H1 (cell line): ENCODE results near the gene GRK6. TPM values are rescaled to one million over a fixed set of nuclear protein-coding genes. Genes with fewer than 3 reads are reported as not detected.

Source experiments
- CTCF ChIA-PET: fragments of 300-600 bp; sonication (Branson Sonifier 250); formaldehyde crosslinking; loops from one replicate; lab custom pipeline; 2021; ENCODE audit not compliant: partially characterized antibody; lab: Charles Lee
- POLR2A ChIA-PET: fragments of 300-600 bp; sonication (Branson Sonifier 250); formaldehyde crosslinking; loops from one replicate; lab custom pipeline; 2021; ENCODE audit warnings: inconsistent platforms; ENCODE audit not compliant: partially characterized antibody; lab: Charles Lee
- DNase-seq, 2 experiments: peaks; one replicate each; pipeline versions ENCODE4 v3.0.0 to v3.0.0-alpha.2; 2010 to 2022; ENCODE audit warnings: low spot score in 2 of 2, low read depth in 1 of 2, mixed read lengths in 1 of 2
- FAIRE-seq: peaks from 2 replicates; lab custom pipeline; 2011; peaks lifted over from hg19 to GRCh38; lab: Jason Lieb, UNC
- H2AFZ ChIP-seq: 2 replicates; pipeline ENCODE4 v1.8.1; 2012; ENCODE audit warnings: low read length, inconsistent platforms
- H2AK5ac ChIP-seq: 2 replicates; pipeline ENCODE4 v1.6.1; 2013; ENCODE audit warnings: low read depth, low read length
- H2BK120ac ChIP-seq: replicated peaks from 2 replicates; pipeline ENCODE3; 2013; ENCODE audit warnings: low read depth, low read length, inconsistent platforms
- H2BK12ac ChIP-seq: 2 replicates; pipeline ENCODE4 v1.6.1; 2013; ENCODE audit warnings: low read depth, low read length
- H2BK15ac ChIP-seq: 2 replicates; pipeline ENCODE4 v1.6.1; 2013; ENCODE audit warnings: low read length
- H2BK20ac ChIP-seq: 2 replicates; pipeline ENCODE4 v1.6.1; 2013; ENCODE audit warnings: low read length
- H2BK5ac ChIP-seq: 2 replicates; pipeline ENCODE4 v1.6.1; 2013; ENCODE audit warnings: low read depth, low read length
- H3K14ac ChIP-seq: 2 replicates; pipeline ENCODE4 v1.6.1; 2013; ENCODE audit warnings: inconsistent platforms; ENCODE audit not compliant: insufficient read length
- H3K18ac ChIP-seq: 2 replicates; pipeline ENCODE4 v1.6.1; 2013; ENCODE audit warnings: low read length; ENCODE audit errors: extremely low read depth
- H3K23ac ChIP-seq: 2 replicates; pipeline ENCODE4 v1.6.1; 2013; ENCODE audit warnings: inconsistent platforms; ENCODE audit not compliant: insufficient read length
- H3K23me2 ChIP-seq: 2 replicates; pipeline ENCODE4 v1.6.1; 2013; ENCODE audit warnings: low read depth, low read length
- H3K27ac ChIP-seq: 2 replicates; pipeline ENCODE4 v1.6.1; 2011; ENCODE audit warnings: low read depth, low read length, inconsistent platforms
- H3K27me3 ChIP-seq, 4 experiments: replicated peaks in 1 of 4; 1 replicate in 1 of 4; 2 replicates in 3 of 4; pipeline versions ENCODE4 v1.6.1 to v1.8.1; 2011 to 2013; ENCODE audit warnings: low read length in 3 of 4, mild to moderate bottlenecking in 3 of 4, inconsistent platforms in 2 of 4, mixed read lengths in 2 of 4, moderate library complexity in 1 of 4; ENCODE audit not compliant: control insufficient read depth in 3 of 4, insufficient read depth in 3 of 4; ENCODE audit errors: extremely low read depth in 1 of 4
- H3K36me3 ChIP-seq, 4 experiments: 2 replicates each; pipeline versions ENCODE4 v1.6.1 to v1.8.1; 2011 to 2013; ENCODE audit warnings: mild to moderate bottlenecking in 4 of 4, low read length in 3 of 4, moderate library complexity in 2 of 4, control low read depth in 1 of 4, inconsistent platforms in 1 of 4; ENCODE audit not compliant: insufficient read depth in 4 of 4, control insufficient read depth in 2 of 4
- H3K4ac ChIP-seq: replicated peaks from 2 replicates; pipeline ENCODE3; 2013; ENCODE audit warnings: low read length, low read depth, mixed read lengths, inconsistent platforms; ENCODE audit not compliant: insufficient read length
- H3K4me1 ChIP-seq, 4 experiments: replicated peaks in 1 of 4; 1 replicate in 1 of 4; 2 replicates in 3 of 4; pipeline versions ENCODE4 v1.6.1 to v1.8.1; 2011 to 2013; ENCODE audit warnings: low read length in 3 of 4, inconsistent platforms in 2 of 4, mixed read lengths in 1 of 4; ENCODE audit not compliant: insufficient read depth in 4 of 4, control insufficient read depth in 3 of 4
- H3K4me2 ChIP-seq, 2 experiments: 2 replicates each; pipeline versions ENCODE4 v1.6.1 to v1.8.1; 2011 to 2013; ENCODE audit warnings: low read depth in 2 of 2, low read length in 2 of 2, control low read depth in 1 of 2, inconsistent platforms in 1 of 2, mild to moderate bottlenecking in 1 of 2; ENCODE audit not compliant: insufficient read depth in 1 of 2
- H3K4me3 ChIP-seq, 4 experiments: fragments of 200-600, 300-600 bp in 1 of 4; sonication (generic), shearing (Covaris generic), sonication (Bioruptor Twin) in 1 of 4; 2 replicates each; pipeline versions ENCODE4 v1.5.1 to v1.8.1; 2011 to 2016; ENCODE audit warnings: low read length in 4 of 4, low read depth in 3 of 4, control low read depth in 2 of 4, inconsistent platforms in 2 of 4, mild to moderate bottlenecking in 2 of 4, mixed read lengths in 1 of 4, moderate library complexity in 1 of 4; ENCODE audit not compliant: insufficient read depth in 2 of 4; ENCODE audit errors: extremely low read depth in 1 of 4
- H3K56ac ChIP-seq: replicated peaks from 2 replicates; pipeline ENCODE3; 2013; ENCODE audit warnings: low read depth, mild to moderate bottlenecking, mixed read lengths, low read length, inconsistent platforms; ENCODE audit not compliant: insufficient read length
- H3K79me1 ChIP-seq: 2 replicates; pipeline ENCODE4 v1.6.1; 2013; ENCODE audit warnings: low read depth, low read length, control low read depth
- H3K79me2 ChIP-seq, 2 experiments: 2 replicates each; pipeline versions ENCODE4 v1.6.1 to v1.8.1; 2012 to 2013; ENCODE audit warnings: low read length in 2 of 2, mild to moderate bottlenecking in 2 of 2, inconsistent platforms in 1 of 2; ENCODE audit not compliant: insufficient read depth in 2 of 2, control insufficient read depth in 1 of 2
- H3K9ac ChIP-seq, 4 experiments: replicated peaks in 1 of 4; 1 replicate in 1 of 4; 2 replicates in 3 of 4; pipeline versions ENCODE4 v1.6.1 to v1.8.1; 2011 to 2013; ENCODE audit warnings: low read depth in 3 of 4, low read length in 3 of 4, control low read depth in 2 of 4, mild to moderate bottlenecking in 2 of 4, moderate library complexity in 2 of 4, inconsistent platforms in 1 of 4; ENCODE audit errors: extremely low read depth in 1 of 4
- H3K9me3 ChIP-seq, 2 experiments: 2 replicates each; pipeline versions ENCODE4 v1.6.1 to v1.8.1; 2012 to 2013; ENCODE audit warnings: mild to moderate bottlenecking in 2 of 2, moderate library complexity in 2 of 2, control low read depth in 1 of 2, inconsistent platforms in 1 of 2, low read depth in 1 of 2, low read length in 1 of 2, mixed read lengths in 1 of 2; ENCODE audit not compliant: insufficient read depth in 2 of 2
- H4K20me1 ChIP-seq, 2 experiments: replicated peaks in 1 of 2; 2 replicates each; pipeline versions ENCODE3 to v1.8.1; 2011 to 2013; ENCODE audit warnings: inconsistent platforms in 2 of 2, low read length in 2 of 2, mild to moderate bottlenecking in 1 of 2; ENCODE audit not compliant: insufficient read depth in 2 of 2, control insufficient read depth in 1 of 2
- H4K5ac ChIP-seq: 2 replicates; pipeline ENCODE4 v1.6.1; 2013; ENCODE audit warnings: low read length, low read depth, mixed read lengths, inconsistent platforms; ENCODE audit not compliant: insufficient read length
- H4K8ac ChIP-seq: 2 replicates; pipeline ENCODE4 v1.8.0; 2013; ENCODE audit warnings: mild to moderate bottlenecking, moderate library complexity, low read length, inconsistent platforms; ENCODE audit not compliant: insufficient read depth; ENCODE audit errors: extremely low read depth
- H4K91ac ChIP-seq: replicated peaks from 2 replicates; pipeline ENCODE3; 2013; ENCODE audit warnings: low read length, mixed read lengths, inconsistent platforms; ENCODE audit not compliant: insufficient read length
- BCL11A ChIP-seq, 2 experiments: IDR thresholded peaks; one replicate each; pipeline ENCODE4 v1.6.1; 2011; ENCODE audit warnings: low read depth in 2 of 2, low read length in 2 of 2, mild to moderate bottlenecking in 2 of 2
- EGR1 ChIP-seq: IDR thresholded peaks from 2 replicates; pipeline ENCODE4 v1.6.1; 2011; ENCODE audit warnings: low read depth, low read length, borderline replicate concordance
- JUND ChIP-seq: IDR thresholded peaks from 2 replicates; pipeline ENCODE4 v1.6.1; 2011; ENCODE audit warnings: mild to moderate bottlenecking, improper control_type of control experiment, low read length
- KDM1A ChIP-seq: fragments of 200-600, 300-600 bp; sonication (generic); IDR thresholded peaks from 2 replicates; pipeline ENCODE4 v1.7.1; 2016; ENCODE audit warnings: mild to moderate bottlenecking, low read length, borderline replicate concordance
- PHF8 ChIP-seq: fragments of 200-600 bp; sonication (generic); conservative IDR thresholded peaks from 2 replicates; pipeline ENCODE4 v1.7.1; 2012; ENCODE audit warnings: low read depth, mild to moderate bottlenecking, inconsistent platforms, low read length, moderate library complexity
- RBBP5 ChIP-seq: IDR thresholded peaks from 2 replicates; pipeline ENCODE4 v1.7.1; 2012; ENCODE audit warnings: low read depth, mild to moderate bottlenecking, inconsistent platforms, low read length, moderate library complexity, borderline replicate concordance
- SIN3A ChIP-seq, 2 experiments: IDR thresholded peaks in 1 of 2; conservative IDR thresholded peaks in 1 of 2; 2 replicates each; pipeline ENCODE4 v1.6.1; 2011 to 2012; ENCODE audit warnings: low read length in 2 of 2, improper control_type of control experiment in 1 of 2, low read depth in 1 of 2, mild to moderate bottlenecking in 1 of 2
- TBP ChIP-seq: IDR thresholded peaks from 2 replicates; pipeline ENCODE4 v1.6.1; 2011; ENCODE audit warnings: low read depth, low read length, improper control_type of control experiment
- TCF12 ChIP-seq: IDR thresholded peaks from 2 replicates; pipeline ENCODE4 v1.6.1; 2011; ENCODE audit warnings: low read depth, mild to moderate bottlenecking, low read length
- TEAD4 ChIP-seq: IDR thresholded peaks from 2 replicates; pipeline ENCODE4 v1.6.1; 2012; ENCODE audit warnings: low read depth, low read length, inconsistent platforms, mixed read lengths
- WGBS, 2 experiments: shearing (Covaris generic) in 1 of 2; methylation state at CpG; one replicate each; pipeline versions ENCODE4 v1.1.6 to v1.1.7; 2013 to 2015; ENCODE audit warnings: low lambda C conversion rate in 2 of 2, mixed read lengths in 2 of 2, inconsistent platforms in 1 of 2, low coverage in 1 of 2, missing lambda C conversion rate in 1 of 2; ENCODE audit not compliant: insufficient replicate concordance in 2 of 2, insufficient coverage in 1 of 2, insufficient read length in 1 of 2; ENCODE audit errors: extremely low coverage in 1 of 2, missing lambda C conversion rate in 1 of 2; 5-methylcytosine and 5-hydroxymethylcytosine counted together
- polyA plus RNA-seq, 7 experiments: library from polyadenylated mRNA; depleted of rRNA in 3 of 7; stranded (reverse) in 5 of 7; unstranded in 2 of 7; fragments of >200 nt in 5 of 7; fragments of 200-250 nt in 2 of 7; gene quantifications; 1 replicate in 5 of 7; 2 replicates in 1 of 7; 4 replicates in 1 of 7; pipeline versions ENCODE4 v1.2.1 to v1.2.3, GENCODE V29; 2011 to 2013; ENCODE audit warnings: missing spikeins in 2 of 7, mixed read lengths in 2 of 7
- total RNA-seq: library from RNA; stranded (reverse); fragmentation: NEBNext Ultra II Directional; extraction: Animal tissue kit (Norgen Biotek cat#: 25700); gene quantifications from 2 replicates; pipeline ENCODE4 v1.2.1, GENCODE V29; 2021

GRK6 gene
- total and polyA plus RNA-seq, 2 of the 8 experiments (the other 6 are each of a cell fraction or from before 2014, with no cell fraction given): 31.8 to 57.8 TPM

DNA sequence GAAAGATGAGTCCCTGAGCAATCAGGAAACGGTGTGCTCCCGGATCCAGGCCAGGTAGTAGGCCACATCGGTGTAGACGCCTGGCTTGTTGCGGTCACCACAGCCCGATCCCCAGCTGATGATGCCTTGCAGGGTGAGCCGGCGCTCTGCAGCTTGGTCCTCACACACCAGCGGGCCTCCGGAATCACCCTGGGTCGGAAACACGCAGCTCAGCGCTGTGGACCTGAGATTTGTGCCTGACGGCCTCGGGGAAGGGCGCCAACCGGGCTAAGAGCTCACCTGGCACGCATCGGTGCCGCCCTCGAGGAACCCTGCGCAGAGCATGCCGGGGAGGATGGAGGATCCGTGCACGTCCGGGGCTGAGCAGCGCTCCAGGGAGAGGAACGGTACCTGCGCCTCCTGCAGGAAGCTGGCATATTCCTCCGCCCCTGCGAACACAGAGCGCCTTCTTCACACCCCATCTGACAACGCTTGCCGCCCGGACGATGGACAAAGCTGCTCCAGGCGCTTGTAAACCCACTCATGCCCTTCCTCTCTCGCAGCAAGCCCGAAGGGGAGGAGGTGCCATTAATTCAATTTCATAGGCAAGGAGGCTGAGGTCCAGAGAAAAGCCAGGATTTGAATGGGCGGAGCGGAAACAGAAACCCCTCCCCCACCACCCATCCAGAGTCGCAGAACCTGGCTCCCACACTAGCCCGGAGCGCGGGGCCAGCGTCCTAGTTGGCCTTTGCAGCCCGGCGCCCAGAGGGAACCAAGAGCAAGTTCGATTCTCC lies 24.0 kb upstream of the GRK6 start:
- Histone ChIP-seq H3K27me3 (peaks cover 22 to 67% (median 44%) of the 10 kb centered on the region in 4 experiments), H3K23me2 (peaks cover 13% of the 10 kb centered on the region; the same call in 1 of the 2 replicates), H3K36me3 (no peaks in the 10 kb centered on the region), H4K8ac (peak overlapping the region; percentile 81; the same call in 1 of the 2 replicates), H3K4me2 (peak overlapping the region; percentile 82 to 93), H3K79me1 (no peaks in the 10 kb centered on the region), H2BK12ac (peak overlapping the region; percentile 80; the same call in 1 of the 2 replicates), H2AK5ac (no peak overlapping the region; the same call in 1 of the 2 replicates), H4K91ac (peak overlapping the region; percentile 75), H3K4me1 (peaks cover 0 to 22% (median 14%) of the 10 kb centered on the region in 4 experiments; a peak in 5 of 7 replicates), H4K5ac (peak overlapping the region; percentile 39), H3K4ac (peak overlapping the region; percentile 55), H2BK120ac (peak overlapping the region; percentile 45), H3K56ac (no peak overlapping the region), H2BK5ac (0 out of 2 replicates have a peak overlapping the region, but pooled peaks have one; percentile 56), H3K9me3 (no peaks in the 10 kb centered on the region), H3K14ac (no peak overlapping the region), H3K4me3 (peak overlapping the region; percentile 9 to 65 (median 48); a peak in 7 of 8 replicates), H3K27ac (no peak overlapping the region), H4K20me1 (no peaks in the 10 kb centered on the region), H3K79me2 (no peaks in the 10 kb centered on the region), H2AFZ (peak overlapping the region; percentile 74; the same call in 1 of the 2 replicates), H3K18ac (peak overlapping the region; percentile 88), H3K23ac (no peak overlapping the region), H2BK20ac (peak overlapping the region; percentile 36; the same call in 1 of the 2 replicates), H3K9ac (no peak overlapping the region), H2BK15ac (peak overlapping the region; percentile 61; the same call in 1 of the 2 replicates)
- peak; percentile 58 for FAIRE-seq
- peak; percentile 68 to 92 for DNase-seq
- ChIA-PET POLR2A (interaction anchor here (0.6 to 10.8 kb wide), 26 partner anchors 9 to 96 kb away, joined by 3 to 143 read pairs (median 4); partner anchors contain the start of genes GRK6, LMAN2, PDLIM7 and PRR7), CTCF (interaction anchor here (0.5 to 10.5 kb wide), 30 partner anchors 9 to 1081 kb away, joined by 3 to 343 read pairs (median 6); partner anchors contain the start of genes GRK6, LMAN2, PRR7 and RGS14)
- WGBS, 2 experiments: 18% methylated on average over 43 of the region's 49 CpGs; no CpG with 5 or more reads in 1 of the 2 experiments
- TF ChIP-seq TBP: no peak
- TF ChIP-seq TEAD4: no peak
- peak in 1 of 2 experiments; percentile 75; a peak in 1 of 4 replicates for TF ChIP-seq SIN3A (conservative IDR thresholded peaks at IDR 0.05 in 1 of 2, IDR thresholded peaks at IDR 0.05 in 1 of 2; ENCODE audit: low read depth in 1 of 2, low read length in 2 of 2)
- 0 out of 2 replicates have a peak, but pooled peaks have one; percentile 3 for TF ChIP-seq EGR1
- TF ChIP-seq RBBP5: no peak
- TF ChIP-seq BCL11A (IDR thresholded peaks at IDR 0.05; ENCODE audit: low read depth in 2 of 2, low read length in 2 of 2): no peak
- TF ChIP-seq KDM1A: peak; percentile 53; the same call in 1 of the 2 replicates
- TF ChIP-seq PHF8: no peak
- TF ChIP-seq JUND: no peak
- TF ChIP-seq TCF12: no peak
